Stomach (tissue), 9 donors: ENCODE data around the gene GALNT2. TPM values are rescaled to one million over a fixed set of nuclear protein-coding genes. Genes with fewer than 3 reads are reported as not detected.

ENCODE experiments used
- DNase-seq, 2 donors: peaks; one replicate each; pipeline versions ENCODE4 v3.0.0 to v3.0.0-alpha.2; 2013 to 2019
- H3K27ac ChIP-seq, 5 donors: fragments of 200-600 bp in 4 of 5; sonication (generic) in 4 of 5; one replicate each; pipeline ENCODE4 v1.5.1; 2013 to 2019; ENCODE audit warnings: mild to moderate bottlenecking in 1 of 5, moderate library complexity in 1 of 5
- H3K27me3 ChIP-seq, 3 donors: fragments of 200-600 bp; sonication (generic); one replicate each; pipeline ENCODE4 v1.5.1; 2017 to 2019; ENCODE audit warnings: mixed run types in 1 of 3
- H3K36me3 ChIP-seq, 4 donors: fragments of 200-600 bp; sonication (generic); 1 replicate in 3 of 4; 2 replicates in 1 of 4; pipeline ENCODE4 v1.5.1; 2016 to 2019
- H3K4me1 ChIP-seq, 4 donors: fragments of 200-600 bp; sonication (generic); one replicate each; pipeline ENCODE4 v1.5.1; 2016 to 2019
- H3K4me3 ChIP-seq, 4 donors: fragments of 200-600 bp; sonication (generic) in 3 of 4; one replicate each; pipeline ENCODE4 v1.5.1; 2016 to 2019; ENCODE audit warnings: mild to moderate bottlenecking in 1 of 4
- H3K9me3 ChIP-seq, 4 donors: fragments of 200-600 bp; sonication (generic); one replicate each; pipeline ENCODE4 v1.5.1; 2016 to 2019
- EP300 ChIP-seq: sonication (generic); formaldehyde crosslinking; IDR thresholded peaks from one replicate; pipeline ENCODE4 v1.6.1; 2017; ENCODE audit warnings: antibody characterized with exemption
- POLR2A ChIP-seq, 4 donors: fragments of 450-650 bp; IDR thresholded peaks; one replicate each; pipeline ENCODE4 v1.6.1; 2016; ENCODE audit warnings: antibody characterized with exemption in 4 of 4, control low read depth in 2 of 4, mild to moderate bottlenecking in 1 of 4, moderate library complexity in 1 of 4
- POLR2AphosphoS5 ChIP-seq, 3 donors: sonication (generic); formaldehyde crosslinking; IDR thresholded peaks; one replicate each; pipeline ENCODE4 v1.6.1; 2016; ENCODE audit warnings: antibody characterized with exemption in 3 of 3
- WGBS, 5 donors: extraction: QIAGEN DNeasy Blood & Tissue Kit in 3 of 5; methylation state at CpG; one replicate each; pipeline versions ENCODE4 v1.1.5 to v1.1.7; 2013 to 2018; 5-methylcytosine and 5-hydroxymethylcytosine counted together
- intact Hi-C: fragments of 100-400 bp; cut with DNase I; formaldehyde crosslinking; loops from one replicate; pipeline ENCODE4 v1.15.1; 2023; ENCODE audit warnings: low total_unique reads
- polyA plus RNA-seq, 3 donors: library from polyadenylated mRNA; stranded (reverse); fragments of 200-250 nt; gene quantifications; one replicate each; pipeline ENCODE4 v1.2.3, GENCODE V29; 2013
- total RNA-seq, 5 donors: library from RNA; depleted of rRNA; stranded (reverse); fragments of >200 nt; gene quantifications; one replicate each; pipeline versions ENCODE4 v1.1.0 to v1.2.3, GENCODE V29; 2014 to 2016
- TF ChIP-seq, protein P1 (sequence below), 7 experiments: fragments of 450-650 bp in 4 of 7; fragments of 200-600 bp in 3 of 7; sonication (generic) in 3 of 7; IDR thresholded peaks; one replicate each; pipeline ENCODE4 v1.5.1; 2016 to 2019; ENCODE audit warnings: antibody characterized with exemption in 7 of 7, control low read depth in 2 of 7, mild to moderate bottlenecking in 1 of 7
- donor health status: healthy with polysubstance abuse.
- donor health status: Bipolar disorder and iron deficiency.
- donor health status: healthy.

GALNT2 gene
- total and polyA plus RNA-seq, 8 donors = 5.5 to 101 (median 43.1) TPM

DNA sequence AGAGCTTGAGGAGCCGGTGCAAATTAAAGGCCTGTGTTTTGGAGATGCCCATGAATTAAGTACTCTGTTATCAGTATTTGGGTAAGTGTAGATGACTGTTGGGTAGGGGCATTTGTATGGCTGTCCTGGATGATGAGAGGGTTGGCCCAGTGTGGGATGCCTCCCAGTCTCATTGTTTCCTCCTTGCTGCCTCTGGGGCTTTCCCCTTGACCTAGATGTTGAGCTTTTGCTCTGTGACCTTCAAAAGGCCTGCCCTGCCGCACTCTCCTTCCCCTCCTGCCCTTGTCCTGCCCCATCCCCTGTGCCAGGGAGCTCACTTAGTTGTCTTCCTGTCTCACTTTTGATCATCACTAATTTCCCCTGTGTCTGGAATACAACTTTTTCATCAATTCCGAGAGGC, 10.0 kb downstream of the GALNT2 start:
- intact Hi-C loops = no loop called here
- Histone ChIP-seq H3K4me1 (peaks cover 16 to 88% (median 52%) of the 10 kb centered on the region in 4 donors), H3K36me3 (peaks cover 0 to 11% (median 0%) of the 10 kb centered on the region in 4 donors), H3K27me3 (no peaks in the 10 kb centered on the region), H3K9me3 (no peaks in the 10 kb centered on the region), H3K27ac (peak overlapping the region in 2 of 5 donors; percentile 3 to 30), H3K4me3 (no peak overlapping the region)
- 84 to 94% (median 89%) methylated on average over 3 of the region's 3 CpGs for WGBS, 5 donors
- TF ChIP-seq, protein P1, sequence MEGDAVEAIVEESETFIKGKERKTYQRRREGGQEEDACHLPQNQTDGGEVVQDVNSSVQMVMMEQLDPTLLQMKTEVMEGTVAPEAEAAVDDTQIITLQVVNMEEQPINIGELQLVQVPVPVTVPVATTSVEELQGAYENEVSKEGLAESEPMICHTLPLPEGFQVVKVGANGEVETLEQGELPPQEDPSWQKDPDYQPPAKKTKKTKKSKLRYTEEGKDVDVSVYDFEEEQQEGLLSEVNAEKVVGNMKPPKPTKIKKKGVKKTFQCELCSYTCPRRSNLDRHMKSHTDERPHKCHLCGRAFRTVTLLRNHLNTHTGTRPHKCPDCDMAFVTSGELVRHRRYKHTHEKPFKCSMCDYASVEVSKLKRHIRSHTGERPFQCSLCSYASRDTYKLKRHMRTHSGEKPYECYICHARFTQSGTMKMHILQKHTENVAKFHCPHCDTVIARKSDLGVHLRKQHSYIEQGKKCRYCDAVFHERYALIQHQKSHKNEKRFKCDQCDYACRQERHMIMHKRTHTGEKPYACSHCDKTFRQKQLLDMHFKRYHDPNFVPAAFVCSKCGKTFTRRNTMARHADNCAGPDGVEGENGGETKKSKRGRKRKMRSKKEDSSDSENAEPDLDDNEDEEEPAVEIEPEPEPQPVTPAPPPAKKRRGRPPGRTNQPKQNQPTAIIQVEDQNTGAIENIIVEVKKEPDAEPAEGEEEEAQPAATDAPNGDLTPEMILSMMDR (IDR thresholded peaks at IDR 0.05) = no peak
- no peak for TF ChIP-seq EP300
- TF ChIP-seq POLR2A (IDR thresholded peaks at IDR 0.05) = no peak
- no peak for TF ChIP-seq POLR2AphosphoS5 (IDR thresholded peaks at IDR 0.05)
- DNase-seq = no peak

DNA sequence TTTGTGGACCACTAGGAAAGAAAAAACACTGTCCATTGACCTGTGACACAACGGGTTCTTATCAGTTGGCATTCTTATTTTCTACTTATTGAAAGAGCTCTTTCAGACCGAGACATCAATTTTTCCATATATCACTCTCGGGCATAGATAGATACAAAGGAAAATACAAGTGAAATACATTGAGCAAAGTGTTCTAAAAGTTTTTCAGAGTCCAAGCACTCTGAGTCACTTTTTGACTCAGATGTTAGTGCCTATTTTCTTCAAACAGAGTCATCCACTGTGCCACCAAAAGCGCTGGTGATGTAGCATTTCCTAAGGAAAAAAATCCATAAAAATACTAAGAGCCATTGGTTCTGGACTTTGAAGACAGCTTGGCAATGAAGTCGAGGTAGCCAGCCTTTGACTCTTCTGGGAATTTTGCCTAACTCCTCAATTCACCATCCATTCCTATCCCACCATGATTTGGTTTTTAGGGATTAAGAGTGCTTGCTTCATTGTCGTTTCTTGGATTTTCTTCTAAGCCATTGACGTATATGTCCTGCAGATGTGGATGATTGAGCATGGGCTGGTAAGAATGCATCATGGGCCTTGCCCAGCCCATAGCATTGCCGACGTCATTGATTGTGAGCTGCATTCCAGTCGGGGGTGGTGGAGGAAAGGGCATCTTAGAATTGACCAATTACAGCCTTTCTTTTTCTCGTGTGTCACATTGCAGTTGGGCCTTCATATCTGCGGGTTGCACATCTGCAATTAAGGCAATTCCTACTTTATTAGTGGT, 10.6 kb downstream of the GALNT2 start:
- H3K36me3 ChIP-seq = peaks cover 0 to 11% (median 0%) of the 10 kb centered on the region in 4 donors
- H3K27me3 ChIP-seq = no peaks in the 10 kb centered on the region
- H3K4me1 ChIP-seq = peaks cover 12 to 81% (median 47%) of the 10 kb centered on the region in 4 donors
- no peak overlapping the region for H3K4me3 ChIP-seq
- 79 to 86% (median 83%) methylated on average over 12 of the region's 12 CpGs for WGBS, 5 donors
- TF ChIP-seq POLR2AphosphoS5 (IDR thresholded peaks at IDR 0.05) = peak in 1 of 3 donors; percentile 13
- no peak for TF ChIP-seq EP300
- TF ChIP-seq POLR2A (IDR thresholded peaks at IDR 0.05) = no peak
- H3K9me3 ChIP-seq = no peaks in the 10 kb centered on the region
- H3K27ac ChIP-seq = peak overlapping the region in 1 of 5 donors; percentile 30
- no peak for DNase-seq
- intact Hi-C loops = no loop called here

DNA sequence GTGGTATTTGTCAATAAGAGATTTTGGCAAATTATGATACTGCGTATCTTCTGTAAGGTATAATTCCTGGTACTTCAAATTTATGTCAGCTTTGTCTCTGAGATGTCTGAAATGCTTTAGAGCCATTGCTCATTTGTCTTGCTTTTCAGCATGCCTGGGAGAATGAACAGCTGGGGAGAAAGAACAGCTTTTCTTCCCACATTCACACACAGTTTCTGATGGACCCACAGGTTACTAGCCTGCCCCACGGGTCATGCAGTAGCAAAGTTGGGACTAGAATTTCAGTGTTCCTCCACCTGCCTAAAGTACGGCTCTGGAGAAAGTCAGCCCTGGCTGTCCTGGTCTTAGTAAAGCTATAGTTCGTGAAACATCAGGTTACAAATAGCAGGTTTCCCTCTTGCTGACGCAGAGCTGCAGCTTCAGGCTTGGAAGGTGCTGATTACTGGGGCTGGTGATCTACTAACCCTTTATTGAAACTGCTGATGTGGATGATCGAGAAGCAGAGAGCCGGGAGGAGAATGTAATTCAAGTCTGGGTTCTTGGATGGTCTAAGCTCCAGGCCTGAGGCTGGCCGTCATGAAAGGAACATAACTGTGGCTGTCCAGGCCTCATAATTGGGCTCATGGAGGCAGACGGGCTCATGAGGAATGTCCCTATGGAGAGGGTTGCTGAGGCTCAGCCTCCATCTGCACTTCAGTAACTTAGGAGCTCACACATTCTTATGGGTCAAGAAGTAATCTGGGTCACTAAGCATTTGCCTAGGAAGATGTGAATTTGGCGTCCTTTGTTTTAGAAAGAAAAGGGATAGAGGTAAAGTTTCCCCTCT, 12.4 kb downstream of the GALNT2 start:
- no peak overlapping the region for H3K4me3 ChIP-seq
- peaks cover 0 to 11% (median 0%) of the 10 kb centered on the region in 4 donors for H3K36me3 ChIP-seq
- H3K27ac ChIP-seq = peak overlapping the region in 3 of 5 donors; percentile 7 to 61 (median 32)
- H3K9me3 ChIP-seq = no peaks in the 10 kb centered on the region
- WGBS, 5 donors = 80 to 93% (median 87%) methylated on average over 10 of the region's 10 CpGs
- H3K27me3 ChIP-seq = no peaks in the 10 kb centered on the region
- intact Hi-C loops = loop anchor here (10.0 kb wide), 1 partner anchor 195 kb away; no protein-coding TSS in a partner anchor
- peaks cover 11 to 73% (median 39%) of the 10 kb centered on the region in 4 donors for H3K4me1 ChIP-seq
- no peak for TF ChIP-seq POLR2AphosphoS5 (IDR thresholded peaks at IDR 0.05)
- TF ChIP-seq EP300 = no peak
- TF ChIP-seq, protein P1 (IDR thresholded peaks at IDR 0.05) = no peak
- TF ChIP-seq POLR2A (IDR thresholded peaks at IDR 0.05) = no peak
- no peak for DNase-seq

DNA sequence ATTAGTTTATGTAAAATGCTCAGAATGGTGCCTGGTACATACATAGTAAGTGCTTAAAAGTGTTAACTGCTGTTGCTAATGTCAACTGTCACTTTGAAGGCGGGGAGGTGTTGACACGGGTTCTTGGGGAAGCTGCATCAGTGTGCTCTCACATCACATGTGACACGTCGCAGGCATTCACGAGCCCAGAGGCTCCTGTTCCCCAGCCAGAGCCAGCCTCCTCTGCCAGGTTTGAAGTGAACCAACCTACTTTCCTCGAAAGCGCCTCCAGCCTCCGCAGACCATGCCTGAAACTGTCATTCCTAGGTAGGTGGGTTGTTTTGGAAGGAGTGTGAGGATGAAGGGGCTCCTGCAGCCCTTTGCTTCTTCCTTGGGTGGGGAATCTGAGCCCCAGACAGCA, 13.8 kb downstream of the GALNT2 start:
- no peaks in the 10 kb centered on the region for H3K9me3 ChIP-seq
- no peak for TF ChIP-seq EP300
- no peak for TF ChIP-seq POLR2AphosphoS5 (IDR thresholded peaks at IDR 0.05)
- TF ChIP-seq POLR2A (IDR thresholded peaks at IDR 0.05) = no peak
- TF ChIP-seq, protein P1 (IDR thresholded peaks at IDR 0.05) = no peak
- H3K4me3 ChIP-seq = no peak overlapping the region
- H3K27me3 ChIP-seq = no peaks in the 10 kb centered on the region
- peaks cover 13 to 74% (median 43%) of the 10 kb centered on the region in 4 donors for H3K4me1 ChIP-seq
- no peak overlapping the region for H3K27ac ChIP-seq
- intact Hi-C loops = loop anchor here (10.0 kb wide), 1 partner anchor 194 kb away; no protein-coding TSS in a partner anchor
- no peak for DNase-seq
- H3K36me3 ChIP-seq = peaks cover 0 to 11% (median 0%) of the 10 kb centered on the region in 4 donors
- WGBS, 5 donors = 90 to 98% (median 93%) methylated on average over 7 to 8 of the region's 8 CpGs
